ENCODE data around the gene TFB2M. TPM values are rescaled to one million over a fixed set of nuclear protein-coding genes. Genes with fewer than 3 reads are reported as not detected.

TFB2M gene
- total and polyA plus RNA-seq, 2 donors, result 11.6 to 11.7 TPM

DNA sequence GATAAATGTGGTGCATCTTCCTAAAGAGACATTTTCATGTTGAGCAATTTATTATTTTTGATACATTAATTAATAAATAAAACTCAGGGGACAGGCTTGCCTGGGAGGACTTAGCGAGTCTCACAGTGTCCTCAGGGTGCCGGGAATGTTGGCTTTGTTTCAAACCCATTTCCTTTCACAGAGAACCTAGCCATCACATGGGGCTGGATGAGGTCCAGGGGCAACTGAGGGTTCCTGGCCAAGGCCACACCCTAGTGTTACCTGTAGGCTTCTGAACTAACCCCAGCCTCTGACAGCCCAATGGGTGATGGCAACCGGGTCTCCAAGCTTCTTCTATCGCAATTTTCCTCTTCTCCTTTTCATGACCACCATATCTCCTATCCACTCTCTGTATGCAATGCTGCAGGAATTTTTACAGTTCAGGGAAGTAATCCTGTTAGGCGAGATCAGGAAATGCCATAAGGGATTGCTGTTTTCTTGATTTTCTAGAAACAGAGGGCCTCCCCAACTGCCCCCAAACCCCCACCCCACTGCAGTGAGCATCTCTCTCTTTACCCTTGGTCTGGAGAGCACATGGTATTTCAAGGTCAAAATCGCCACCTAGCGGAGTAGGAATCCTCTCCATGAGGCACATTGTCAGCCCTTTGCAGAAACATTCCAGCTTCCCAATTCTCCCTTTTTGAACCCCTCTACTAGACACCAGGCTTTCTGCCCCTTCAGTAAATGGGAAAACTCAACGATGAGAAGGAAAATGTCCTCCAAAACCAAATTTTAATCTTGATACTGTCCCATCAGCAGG is 36.9 kb downstream of the TFB2M start:
- Histone ChIP-seq H3K4me3 (ENCODE audit: low read length in 2 of 2) (no peak overlapping the region), H3K4me1 (ENCODE audit: control insufficient read depth in 2 of 2, insufficient read depth in 2 of 2, low read length in 2 of 2) (no peaks in the 10 kb centered on the region), H3K36me3 (ENCODE audit: control insufficient read depth in 2 of 2, insufficient read depth in 2 of 2, low read length in 1 of 2) (no peaks in the 10 kb centered on the region), H3K9me3 (ENCODE audit: control insufficient read depth in 2 of 2, insufficient read depth in 1 of 2, low read length in 1 of 2) (peaks cover 0 to 24% of the 10 kb centered on the region in 2 donors), H3K27ac (ENCODE audit: low read depth in 1 of 2, low read length in 1 of 2) (no peak overlapping the region), H3K27me3 (ENCODE audit: control insufficient read depth in 2 of 2, insufficient read depth in 1 of 2, low read length in 1 of 2) (no peaks in the 10 kb centered on the region)
- no peak for DNase-seq (ENCODE audit: low read depth in 6 of 9, low spot score in 9 of 9)
- 83% methylated on average over 8 of the region's 8 CpGs for WGBS

DNA sequence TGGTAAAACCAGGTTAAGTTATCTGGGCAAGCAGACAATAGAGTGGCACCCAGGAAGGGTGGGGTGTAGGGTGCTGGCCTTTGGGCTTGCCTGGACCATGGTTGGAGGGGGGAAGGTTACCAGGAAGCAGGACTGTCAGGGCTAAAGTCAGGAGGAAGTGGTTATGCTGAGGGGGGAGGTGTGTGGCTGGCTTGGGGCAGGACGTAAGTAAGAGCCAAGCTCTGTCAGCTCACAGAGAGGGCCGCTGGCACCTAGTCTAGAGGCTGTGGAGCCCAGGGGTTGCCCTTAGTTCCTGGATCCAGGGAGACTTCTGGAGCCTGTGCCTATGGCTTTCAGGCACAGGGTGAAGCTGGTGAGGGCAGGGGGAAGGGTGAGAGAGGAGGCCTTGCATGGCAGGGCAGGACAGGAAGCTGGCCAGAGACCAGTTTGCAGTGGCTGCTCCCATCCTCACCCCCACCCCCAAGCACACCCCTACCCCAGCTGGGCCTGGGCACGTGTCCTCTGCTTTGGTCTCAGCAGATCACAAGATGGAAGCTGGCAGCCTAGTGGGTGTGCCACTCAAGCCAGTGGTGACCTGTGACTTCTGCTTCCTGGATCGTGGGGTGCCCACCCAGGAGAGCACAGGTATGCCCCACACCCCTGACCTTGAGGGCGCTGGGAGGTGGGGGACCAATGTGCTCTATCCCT is 38.5 kb downstream of the TFB2M start:
- WGBS, result 62% methylated on average over 5 of the region's 5 CpGs
- H3K9me3 ChIP-seq (ENCODE audit: control insufficient read depth in 2 of 2, insufficient read depth in 1 of 2, low read length in 1 of 2), result peaks cover 0 to 27% of the 10 kb centered on the region in 2 donors
- no peak overlapping the region for H3K27ac ChIP-seq (ENCODE audit: low read depth in 1 of 2, low read length in 1 of 2)
- no peak for DNase-seq (ENCODE audit: low read depth in 6 of 9, low spot score in 9 of 9)
- no peaks in the 10 kb centered on the region for H3K36me3 ChIP-seq (ENCODE audit: control insufficient read depth in 2 of 2, insufficient read depth in 2 of 2, low read length in 1 of 2)
- H3K27me3 ChIP-seq (ENCODE audit: control insufficient read depth in 2 of 2, insufficient read depth in 1 of 2, low read length in 1 of 2), result no peaks in the 10 kb centered on the region
- H3K4me3 ChIP-seq (ENCODE audit: low read length in 2 of 2), result no peak overlapping the region
- H3K4me1 ChIP-seq (ENCODE audit: control insufficient read depth in 2 of 2, insufficient read depth in 2 of 2, low read length in 2 of 2), result no peaks in the 10 kb centered on the region

DNA sequence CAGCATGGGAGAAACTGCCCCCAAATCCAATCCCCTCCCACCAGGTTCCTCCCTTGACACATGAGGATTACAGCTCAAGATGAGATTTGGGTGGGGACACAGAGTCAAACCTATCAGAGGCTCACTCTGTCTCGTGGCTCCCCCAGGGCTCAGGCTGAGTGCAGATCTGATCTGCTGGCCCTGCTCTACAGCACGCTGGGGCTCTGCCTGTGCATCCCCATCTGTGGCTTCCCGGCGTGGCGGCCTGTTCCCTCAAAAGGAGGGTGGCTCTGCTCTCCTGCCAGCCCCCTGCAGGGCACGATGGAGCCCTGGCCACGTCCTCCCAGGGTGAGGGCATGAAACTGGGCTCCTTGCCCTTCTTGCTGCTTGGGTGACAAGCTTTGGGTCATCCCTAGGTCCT is 39.1 kb downstream of the TFB2M start:
- no peaks in the 10 kb centered on the region for H3K4me1 ChIP-seq (ENCODE audit: control insufficient read depth in 2 of 2, insufficient read depth in 2 of 2, low read length in 2 of 2)
- no peak overlapping the region for H3K27ac ChIP-seq (ENCODE audit: low read depth in 1 of 2, low read length in 1 of 2)
- H3K36me3 ChIP-seq (ENCODE audit: control insufficient read depth in 2 of 2, insufficient read depth in 2 of 2, low read length in 1 of 2), result no peaks in the 10 kb centered on the region
- no peaks in the 10 kb centered on the region for H3K27me3 ChIP-seq (ENCODE audit: control insufficient read depth in 2 of 2, insufficient read depth in 1 of 2, low read length in 1 of 2)
- no peak for DNase-seq (ENCODE audit: low read depth in 6 of 9, low spot score in 9 of 9)
- WGBS, result 92% methylated on average over 7 of the region's 7 CpGs
- no peak overlapping the region for H3K4me3 ChIP-seq (ENCODE audit: low read length in 2 of 2)
- peaks cover 0 to 33% of the 10 kb centered on the region in 2 donors for H3K9me3 ChIP-seq (ENCODE audit: control insufficient read depth in 2 of 2, insufficient read depth in 1 of 2, low read length in 1 of 2)

DNA sequence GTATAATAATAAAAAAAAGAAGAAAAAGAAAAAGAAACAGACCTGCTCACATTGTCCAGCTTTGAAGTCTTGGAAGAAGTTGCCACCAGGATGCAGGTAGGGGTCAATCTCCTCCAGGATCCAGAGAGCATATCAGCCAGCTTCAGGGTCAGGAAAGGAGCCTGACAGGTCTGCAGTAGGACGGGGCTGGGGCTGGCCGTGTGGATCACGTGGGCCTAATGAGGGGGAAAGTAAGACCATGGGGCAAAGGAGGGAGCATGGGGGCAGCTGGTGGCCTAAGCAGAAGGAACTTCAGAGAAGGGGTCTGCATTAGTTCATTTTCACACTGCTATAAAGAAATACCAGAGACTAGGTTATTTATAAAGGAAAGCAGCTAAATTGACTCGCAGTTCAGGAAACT is 39.7 kb downstream of the TFB2M start:
- no peak for DNase-seq (ENCODE audit: low read depth in 6 of 9, low spot score in 9 of 9)
- Histone ChIP-seq H3K27ac (ENCODE audit: low read depth in 1 of 2, low read length in 1 of 2) (no peak overlapping the region), H3K36me3 (ENCODE audit: control insufficient read depth in 2 of 2, insufficient read depth in 2 of 2, low read length in 1 of 2) (no peaks in the 10 kb centered on the region), H3K27me3 (ENCODE audit: control insufficient read depth in 2 of 2, insufficient read depth in 1 of 2, low read length in 1 of 2) (no peaks in the 10 kb centered on the region), H3K4me3 (ENCODE audit: low read length in 2 of 2) (no peak overlapping the region), H3K4me1 (ENCODE audit: control insufficient read depth in 2 of 2, insufficient read depth in 2 of 2, low read length in 2 of 2) (no peaks in the 10 kb centered on the region), H3K9me3 (ENCODE audit: control insufficient read depth in 2 of 2, insufficient read depth in 1 of 2, low read length in 1 of 2) (peaks cover 0 to 37% of the 10 kb centered on the region in 2 donors)
- 96% methylated on average over 4 of the region's 4 CpGs for WGBS

DNA sequence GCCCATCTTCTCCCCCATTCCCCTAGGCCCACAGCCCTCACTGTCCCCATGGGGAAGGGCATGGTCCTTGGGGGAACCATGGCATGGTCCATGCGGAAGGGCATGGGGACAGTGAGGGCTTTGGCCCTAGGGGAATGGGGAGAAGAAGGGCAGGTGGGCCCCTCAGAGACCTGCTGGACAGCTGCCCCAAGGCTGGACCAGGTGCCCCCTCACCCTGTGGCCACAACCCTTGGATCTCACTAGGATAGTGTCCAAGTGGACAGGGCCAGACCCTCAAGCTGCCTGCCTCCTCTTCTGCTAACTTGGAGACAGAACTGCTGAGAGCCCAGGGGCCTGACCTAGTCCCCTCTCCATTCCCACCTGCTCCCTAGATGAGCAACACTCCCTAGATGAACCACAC is 46.5 kb downstream of the TFB2M start:
- peaks cover 8 to 69% of the 10 kb centered on the region in 2 donors for H3K9me3 ChIP-seq (ENCODE audit: control insufficient read depth in 2 of 2, insufficient read depth in 1 of 2, low read length in 1 of 2)
- WGBS, result 100% methylated on average over 1 of the region's 1 CpG
- no peak overlapping the region for H3K27ac ChIP-seq (ENCODE audit: low read depth in 1 of 2, low read length in 1 of 2)
- H3K4me3 ChIP-seq (ENCODE audit: low read length in 2 of 2), result no peak overlapping the region
- no peaks in the 10 kb centered on the region for H3K27me3 ChIP-seq (ENCODE audit: control insufficient read depth in 2 of 2, insufficient read depth in 1 of 2, low read length in 1 of 2)
- no peaks in the 10 kb centered on the region for H3K4me1 ChIP-seq (ENCODE audit: control insufficient read depth in 2 of 2, insufficient read depth in 2 of 2, low read length in 2 of 2)
- H3K36me3 ChIP-seq (ENCODE audit: control insufficient read depth in 2 of 2, insufficient read depth in 2 of 2, low read length in 1 of 2), result no peaks in the 10 kb centered on the region
- DNase-seq (ENCODE audit: low read depth in 6 of 9, low spot score in 9 of 9), result no peak

DNA sequence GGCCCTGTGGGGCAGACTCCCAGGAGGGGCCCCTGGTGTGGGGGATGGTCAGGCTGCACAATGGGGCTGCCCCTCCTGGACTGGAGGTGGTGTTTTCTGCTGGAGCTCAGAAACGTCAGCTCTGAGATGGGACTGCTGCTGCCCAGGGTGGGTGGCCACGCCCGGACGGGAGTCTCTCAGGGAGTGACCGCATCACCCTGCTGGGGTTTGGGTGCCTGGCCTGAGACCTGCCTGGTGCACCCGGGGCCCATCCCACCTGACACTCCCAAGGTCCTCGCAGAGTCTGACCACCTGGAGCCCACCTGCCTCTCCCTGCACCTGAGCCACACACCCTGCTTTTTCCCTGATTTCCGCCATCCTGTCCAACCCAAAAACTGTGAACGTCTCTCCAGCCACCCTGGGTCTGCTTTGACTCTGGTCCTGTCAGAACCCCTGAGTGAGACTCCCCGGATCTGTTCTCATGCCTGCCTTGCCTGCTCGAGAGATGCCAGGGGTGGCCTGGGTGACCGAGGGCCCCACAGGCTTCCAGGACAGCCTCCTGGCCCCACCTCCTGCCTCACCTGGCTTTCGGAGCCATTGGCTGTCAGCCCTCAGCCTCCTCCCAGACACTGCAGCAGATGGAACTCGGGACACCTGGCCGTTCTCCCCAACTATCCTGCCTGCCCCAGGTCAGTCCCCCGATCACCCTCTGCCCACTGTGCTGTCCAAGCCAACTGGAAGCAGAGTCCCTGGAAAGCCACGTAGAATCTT is 47.4 kb downstream of the TFB2M start:
- Histone ChIP-seq H3K4me1 (ENCODE audit: control insufficient read depth in 2 of 2, insufficient read depth in 2 of 2, low read length in 2 of 2) (no peaks in the 10 kb centered on the region), H3K4me3 (ENCODE audit: low read length in 2 of 2) (no peak overlapping the region), H3K27me3 (ENCODE audit: control insufficient read depth in 2 of 2, insufficient read depth in 1 of 2, low read length in 1 of 2) (no peaks in the 10 kb centered on the region), H3K27ac (ENCODE audit: low read depth in 1 of 2, low read length in 1 of 2) (no peak overlapping the region), H3K9me3 (ENCODE audit: control insufficient read depth in 2 of 2, insufficient read depth in 1 of 2, low read length in 1 of 2) (peaks cover 8 to 78% of the 10 kb centered on the region in 2 donors), H3K36me3 (ENCODE audit: control insufficient read depth in 2 of 2, insufficient read depth in 2 of 2, low read length in 1 of 2) (no peaks in the 10 kb centered on the region)
- 95% methylated on average over 17 of the region's 17 CpGs for WGBS
- DNase-seq (ENCODE audit: low read depth in 6 of 9, low spot score in 9 of 9), result no peak

DNA sequence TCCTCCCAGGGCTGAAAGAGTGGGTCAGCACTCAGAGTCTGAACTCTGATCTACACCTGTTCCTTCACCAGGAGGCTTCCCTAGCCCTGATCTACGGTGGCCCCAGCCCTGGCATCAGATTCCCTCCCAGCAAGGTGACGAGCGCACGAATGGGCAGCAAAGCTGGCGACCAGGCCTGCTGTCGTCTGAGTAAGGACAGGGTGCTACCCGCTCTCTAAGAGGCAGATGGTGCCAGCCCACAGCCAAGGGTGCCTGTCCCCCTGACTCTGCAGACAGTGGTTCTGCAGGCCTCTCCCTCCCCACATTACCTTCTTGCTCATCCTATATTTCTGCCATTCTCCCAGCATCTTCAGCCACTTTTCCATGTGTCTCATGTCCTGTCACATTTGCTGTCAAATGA is 48.7 kb downstream of the TFB2M start:
- Histone ChIP-seq H3K4me3 (ENCODE audit: low read length in 2 of 2) (no peak overlapping the region), H3K27ac (ENCODE audit: low read depth in 1 of 2, low read length in 1 of 2) (no peak overlapping the region), H3K9me3 (ENCODE audit: control insufficient read depth in 2 of 2, insufficient read depth in 1 of 2, low read length in 1 of 2) (peaks cover 8 to 87% of the 10 kb centered on the region in 2 donors), H3K36me3 (ENCODE audit: control insufficient read depth in 2 of 2, insufficient read depth in 2 of 2, low read length in 1 of 2) (no peaks in the 10 kb centered on the region), H3K27me3 (ENCODE audit: control insufficient read depth in 2 of 2, insufficient read depth in 1 of 2, low read length in 1 of 2) (no peaks in the 10 kb centered on the region), H3K4me1 (ENCODE audit: control insufficient read depth in 2 of 2, insufficient read depth in 2 of 2, low read length in 2 of 2) (no peaks in the 10 kb centered on the region)
- no peak for DNase-seq (ENCODE audit: low read depth in 6 of 9, low spot score in 9 of 9)
- WGBS, result 92% methylated on average over 7 of the region's 7 CpGs

DNA sequence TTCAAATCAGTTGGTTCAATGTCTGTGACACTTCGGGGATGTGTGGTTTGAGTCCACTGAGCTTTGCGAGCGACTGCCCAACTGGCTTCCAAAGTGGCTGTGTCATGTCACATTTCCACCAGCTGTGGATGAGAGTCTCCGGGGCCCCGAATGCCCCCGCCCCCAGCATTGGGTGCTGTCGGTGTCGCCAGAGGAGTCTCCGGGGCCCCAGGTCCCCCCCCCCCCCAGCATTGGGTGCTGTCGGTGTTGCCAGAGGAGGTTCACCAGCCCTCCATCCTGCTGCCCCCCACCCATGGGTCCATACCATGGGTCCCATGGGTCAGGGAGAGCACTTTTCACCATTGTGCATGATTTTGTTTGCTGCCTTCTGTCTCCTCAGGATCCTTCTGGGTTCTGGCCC is 49.9 kb downstream of the TFB2M start:
- Histone ChIP-seq H3K9me3 (ENCODE audit: control insufficient read depth in 2 of 2, insufficient read depth in 1 of 2, low read length in 1 of 2) (peaks cover 8 to 80% of the 10 kb centered on the region in 2 donors), H3K4me1 (ENCODE audit: control insufficient read depth in 2 of 2, insufficient read depth in 2 of 2, low read length in 2 of 2) (no peaks in the 10 kb centered on the region), H3K27me3 (ENCODE audit: control insufficient read depth in 2 of 2, insufficient read depth in 1 of 2, low read length in 1 of 2) (no peaks in the 10 kb centered on the region), H3K36me3 (ENCODE audit: control insufficient read depth in 2 of 2, insufficient read depth in 2 of 2, low read length in 1 of 2) (no peaks in the 10 kb centered on the region), H3K4me3 (ENCODE audit: low read length in 2 of 2) (no peak overlapping the region), H3K27ac (ENCODE audit: low read depth in 1 of 2, low read length in 1 of 2) (no peak overlapping the region)
- DNase-seq (ENCODE audit: low read depth in 6 of 9, low spot score in 9 of 9), result no peak
- WGBS, result 96% methylated on average over 10 of the region's 10 CpGs

Data from thymus (tissue), 11 donors.